ENCODE data around the gene LGALS16. TPM values are rescaled to one million over a fixed set of nuclear protein-coding genes. Genes with fewer than 3 reads are reported as not detected.

Gene LGALS16
- total RNA-seq, 1 donor from 2014 or later: not detected

Other genes starting within 250 kb of the LGALS16 start
- 230 TPM for gene ZFP36, start 249.1 kb upstream of the LGALS16 start, total RNA-seq
- gene PLEKHG2, start 243.2 kb upstream of the LGALS16 start, total RNA-seq: 38.8 TPM
- gene RPS16, start 220.0 kb upstream of the LGALS16 start, total RNA-seq: 2,118 TPM
- 121 TPM for gene SUPT5H, start 210.3 kb upstream of the LGALS16 start, total RNA-seq
- 64.9 TPM for gene TIMM50, start 175.1 kb upstream of the LGALS16 start, total RNA-seq
- not detected for gene DLL3, start 157.0 kb upstream of the LGALS16 start, total RNA-seq
- gene SELENOV, start 140.8 kb upstream of the LGALS16 start, total RNA-seq: not detected
- gene EID2B, start 123.1 kb upstream of the LGALS16 start, total RNA-seq: 2.4 TPM
- gene EID2, start 115.8 kb upstream of the LGALS16 start, total RNA-seq: 10.4 TPM
- gene LGALS13, start 53.4 kb upstream of the LGALS16 start, total RNA-seq: not detected
- not detected for gene LGALS14, start 48.6 kb downstream of the LGALS16 start, total RNA-seq
- not detected for gene CLC, start 82.1 kb downstream of the LGALS16 start, total RNA-seq
- not detected for gene LEUTX, start 122.9 kb downstream of the LGALS16 start, total RNA-seq
- gene DYRK1B, start 178.2 kb downstream of the LGALS16 start, total RNA-seq: 19.7 TPM
- gene FBL, start 190.5 kb downstream of the LGALS16 start, total RNA-seq: 311 TPM

Measured in ureter (tissue), 1 donor.